Body of pancreas (tissue), 4 donors: Measurements from ENCODE around the gene SPCS2.

Experiments
- CTCF ChIP-seq, 7 experiments: fragments of 450-650 bp in 4 of 7; fragments of 200-600 bp in 3 of 7; sonication (generic) in 3 of 7; IDR thresholded peaks; one replicate each; pipeline ENCODE4 v1.5.1; 2016 to 2019; ENCODE audit warnings: antibody characterized with exemption in 7 of 7
- POLR2A ChIP-seq, 3 donors: fragments of 450-650 bp; IDR thresholded peaks; one replicate each; pipeline ENCODE4 v1.6.1; 2016; ENCODE audit warnings: antibody characterized with exemption in 3 of 3, mild to moderate bottlenecking in 2 of 3

DNA sequence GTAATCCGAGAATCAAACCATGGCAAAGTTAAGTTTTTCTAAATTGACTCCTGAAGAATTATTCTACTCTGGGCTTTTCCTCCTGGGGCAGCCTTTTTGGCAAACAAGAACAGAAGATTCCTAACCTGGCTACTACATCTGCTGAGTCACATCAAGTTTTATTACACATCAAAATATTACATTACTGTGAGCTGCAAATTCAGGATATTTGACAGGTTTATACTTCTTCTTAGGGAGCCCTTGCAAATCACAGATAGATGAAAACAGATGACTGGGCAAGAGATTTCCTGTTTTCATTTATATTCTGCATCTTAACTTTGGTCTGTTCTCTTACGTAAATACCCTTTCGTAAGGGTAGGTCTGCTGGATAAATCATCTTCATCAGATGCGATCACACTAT lies 23.8 kb upstream of the SPCS2 start:
- TF ChIP-seq POLR2A (IDR thresholded peaks at IDR 0.05) (no peak), CTCF (IDR thresholded peaks at IDR 0.05) (no peak)
